ENCODE measurements around the gene RUBCN.

RUBCN gene

GRCh38 chr3:197680955-197681521 lies 55.7 kb downstream of the RUBCN start (continued):
- TF ChIP-seq POU6F1 (CRISPR knock-in tag; IDR thresholded peaks at IDR 0.05; ENCODE audit: borderline replicate concordance, low read depth) (no peak), GLIS3 (CRISPR knock-in tag; IDR thresholded peaks at IDR 0.05) (no peak), CSDC2 (CRISPR knock-in tag; IDR thresholded peaks at IDR 0.05) (no peak), PPARA (CRISPR knock-in tag; IDR thresholded peaks at IDR 0.05; ENCODE audit: borderline replicate concordance) (no peak), OSR1 (CRISPR knock-in tag; IDR thresholded peaks at IDR 0.05) (no peak), ZFP30 (CRISPR knock-in tag; IDR thresholded peaks at IDR 0.05) (no peak), ZNF70 (CRISPR knock-in tag; IDR thresholded peaks at IDR 0.05) (no peak)

- ATAC-seq: no peak
These were observed 60.8 kb downstream of the RUBCN start for GRCh38 chr3:197675951-197676350.

GRCh38 chr3:197675563-197675860 lies 61.2 kb downstream of the RUBCN start:
- ATAC-seq: no peak
- TF ChIP-seq TOX (CRISPR knock-in tag; IDR thresholded peaks at IDR 0.05; ENCODE audit: borderline replicate concordance) (no peak), RARB (CRISPR knock-in tag; IDR thresholded peaks at IDR 0.05) (no peak), ZC3H10 (CRISPR knock-in tag; IDR thresholded peaks at IDR 0.05) (no peak), SNAI2 (CRISPR knock-in tag; IDR thresholded peaks at IDR 0.05) (no peak), TCF4 (CRISPR knock-in tag; IDR thresholded peaks at IDR 0.05; ENCODE audit: borderline replicate concordance) (no peak), ARNTL (CRISPR knock-in tag; IDR thresholded peaks at IDR 0.05; ENCODE audit: borderline replicate concordance, low read depth) (no peak), ZFP3 (CRISPR knock-in tag; IDR thresholded peaks at IDR 0.05) (no peak), ESRRG (CRISPR knock-in tag; IDR thresholded peaks at IDR 0.05) (no peak), PPARA (CRISPR knock-in tag; IDR thresholded peaks at IDR 0.05; ENCODE audit: borderline replicate concordance) (no peak), CSDC2 (CRISPR knock-in tag; IDR thresholded peaks at IDR 0.05) (no peak), PATZ1 (CRISPR knock-in tag; IDR thresholded peaks at IDR 0.05; ENCODE audit: borderline replicate concordance) (no peak), ZNF70 (CRISPR knock-in tag; IDR thresholded peaks at IDR 0.05) (no peak), CSRNP3 (CRISPR knock-in tag; IDR thresholded peaks at IDR 0.05) (no peak), POU6F1 (CRISPR knock-in tag; IDR thresholded peaks at IDR 0.05; ENCODE audit: borderline replicate concordance, low read depth) (no peak), TSHZ2 (CRISPR knock-in tag; IDR thresholded peaks at IDR 0.05) (no peak)

More at GRCh38 chr3:197675951-197676350, 60.8 kb downstream of the RUBCN start:
- no peak for TF ChIP-seq TOX (CRISPR knock-in tag; IDR thresholded peaks at IDR 0.05; ENCODE audit: borderline replicate concordance)
- TF ChIP-seq CREB5 (CRISPR knock-in tag; IDR thresholded peaks at IDR 0.05; ENCODE audit: low read depth): no peak
- TF ChIP-seq PATZ1 (CRISPR knock-in tag; IDR thresholded peaks at IDR 0.05; ENCODE audit: borderline replicate concordance): no peak
- no peak for TF ChIP-seq SNAI2 (CRISPR knock-in tag; IDR thresholded peaks at IDR 0.05)
- no peak for TF ChIP-seq RARB (CRISPR knock-in tag; IDR thresholded peaks at IDR 0.05)
- TF ChIP-seq PPARA (CRISPR knock-in tag; IDR thresholded peaks at IDR 0.05; ENCODE audit: borderline replicate concordance): no peak
